Measurements from ENCODE around the gene KLF18. TPM values are rescaled to one million over a fixed set of nuclear protein-coding genes. Genes with fewer than 3 reads are reported as not detected.

The KLF18 gene
- total and polyA plus RNA-seq, 2 donors (not counting 1 experiment from before 2014, with no cell fraction given) = not detected

DNA sequence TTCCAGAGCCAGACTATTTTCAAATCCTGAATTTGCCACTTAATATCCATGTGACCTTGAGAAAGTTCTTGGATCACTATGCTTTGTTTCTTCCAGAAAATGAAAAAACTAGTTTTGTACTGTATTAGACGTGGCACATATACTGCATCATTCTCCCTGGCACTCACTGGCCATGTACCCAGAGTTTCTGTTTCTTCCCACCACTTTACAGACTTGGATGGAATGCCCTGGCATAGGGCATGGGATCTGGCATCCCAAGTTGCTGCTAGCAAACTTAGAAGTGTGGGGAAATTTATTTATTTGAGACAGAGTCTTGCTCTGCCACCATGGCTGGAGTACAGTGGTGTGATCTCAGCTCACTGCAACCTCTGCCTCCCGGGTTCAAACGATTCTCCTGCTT, 10.0 kb downstream of the KLF18 start:
- POLR2A ChIA-PET = no interaction called here
- no peak overlapping the region for H2AFZ ChIP-seq (ENCODE audit: insufficient read depth, low read depth, low read length, poor library complexity, severe bottlenecking)
- H3K4me2 ChIP-seq (replicated peaks; ENCODE audit: low read depth, low read length, poor library complexity, severe bottlenecking) = no peak overlapping the region
- intact Hi-C loops (cut with micrococcal nuclease) = no loop called here
- WGBS (ENCODE audit: insufficient coverage) = 80% methylated on average over 1 of the region's 3 CpGs
- peaks cover 0 to 6% (median 0%) of the 10 kb centered on the region in 4 experiments for H3K27me3 ChIP-seq (replicated peaks in 1 of 4; ENCODE audit: control extremely low read depth in 1 of 4, control insufficient read depth in 3 of 4, insufficient read depth in 4 of 4, low read length in 3 of 4)
- Mint-ChIP-seq H3K27me3 (peaks cover 34% of the 10 kb centered on the region), H3K9me3 (ENCODE audit: insufficient read depth) (no peaks in the 10 kb centered on the region), H3K27ac (no peak overlapping the region), H3K4me3 (no peak overlapping the region), H3K4me1 (no peaks in the 10 kb centered on the region)
- no peaks in the 10 kb centered on the region for H3K9me3 ChIP-seq (ENCODE audit: control extremely low read depth in 1 of 3, control insufficient read depth in 2 of 3, insufficient read depth in 1 of 3, low read length in 2 of 3)
- ATAC-seq (ENCODE audit: low read depth) (no peak), DNase-seq (no peak)
- no peaks in the 10 kb centered on the region for H3K79me2 ChIP-seq (ENCODE audit: control insufficient read depth, insufficient read depth, low read length)
- no peaks in the 10 kb centered on the region for H3K36me3 ChIP-seq (replicated peaks in 1 of 2; ENCODE audit: control extremely low read depth in 1 of 2, control insufficient read depth in 1 of 2, extremely low read depth in 1 of 2, insufficient read depth in 2 of 2, low read length in 1 of 2)
- H3K27ac ChIP-seq (ENCODE audit: low read length in 2 of 2) = no peak overlapping the region
- H3K9ac ChIP-seq (ENCODE audit: low read length) = no peak overlapping the region
- H4K20me1 ChIP-seq (ENCODE audit: control insufficient read depth, insufficient read depth, low read length, poor library complexity, severe bottlenecking) = no peaks in the 10 kb centered on the region
- H3K4me3 ChIP-seq (ENCODE audit: control extremely low read depth in 1 of 5, extremely low read depth in 1 of 5, insufficient read depth in 1 of 5, low read depth in 2 of 5, low read length in 4 of 5) = no peak overlapping the region
- TF ChIP-seq, protein P1, sequence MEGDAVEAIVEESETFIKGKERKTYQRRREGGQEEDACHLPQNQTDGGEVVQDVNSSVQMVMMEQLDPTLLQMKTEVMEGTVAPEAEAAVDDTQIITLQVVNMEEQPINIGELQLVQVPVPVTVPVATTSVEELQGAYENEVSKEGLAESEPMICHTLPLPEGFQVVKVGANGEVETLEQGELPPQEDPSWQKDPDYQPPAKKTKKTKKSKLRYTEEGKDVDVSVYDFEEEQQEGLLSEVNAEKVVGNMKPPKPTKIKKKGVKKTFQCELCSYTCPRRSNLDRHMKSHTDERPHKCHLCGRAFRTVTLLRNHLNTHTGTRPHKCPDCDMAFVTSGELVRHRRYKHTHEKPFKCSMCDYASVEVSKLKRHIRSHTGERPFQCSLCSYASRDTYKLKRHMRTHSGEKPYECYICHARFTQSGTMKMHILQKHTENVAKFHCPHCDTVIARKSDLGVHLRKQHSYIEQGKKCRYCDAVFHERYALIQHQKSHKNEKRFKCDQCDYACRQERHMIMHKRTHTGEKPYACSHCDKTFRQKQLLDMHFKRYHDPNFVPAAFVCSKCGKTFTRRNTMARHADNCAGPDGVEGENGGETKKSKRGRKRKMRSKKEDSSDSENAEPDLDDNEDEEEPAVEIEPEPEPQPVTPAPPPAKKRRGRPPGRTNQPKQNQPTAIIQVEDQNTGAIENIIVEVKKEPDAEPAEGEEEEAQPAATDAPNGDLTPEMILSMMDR (IDR thresholded peaks at IDR 0.05) = no peak
- TF ChIP-seq EZH2 (IDR thresholded peaks at IDR 0.05; ENCODE audit: borderline replicate concordance, insufficient read depth, low read depth, low read length, poor library complexity, severe bottlenecking) = no peak
- CTCF ChIA-PET = no interaction called here
- no peaks in the 10 kb centered on the region for H3K4me1 ChIP-seq (ENCODE audit: control insufficient read depth in 2 of 2, insufficient read depth in 2 of 2, low read length in 2 of 2)

DNA sequence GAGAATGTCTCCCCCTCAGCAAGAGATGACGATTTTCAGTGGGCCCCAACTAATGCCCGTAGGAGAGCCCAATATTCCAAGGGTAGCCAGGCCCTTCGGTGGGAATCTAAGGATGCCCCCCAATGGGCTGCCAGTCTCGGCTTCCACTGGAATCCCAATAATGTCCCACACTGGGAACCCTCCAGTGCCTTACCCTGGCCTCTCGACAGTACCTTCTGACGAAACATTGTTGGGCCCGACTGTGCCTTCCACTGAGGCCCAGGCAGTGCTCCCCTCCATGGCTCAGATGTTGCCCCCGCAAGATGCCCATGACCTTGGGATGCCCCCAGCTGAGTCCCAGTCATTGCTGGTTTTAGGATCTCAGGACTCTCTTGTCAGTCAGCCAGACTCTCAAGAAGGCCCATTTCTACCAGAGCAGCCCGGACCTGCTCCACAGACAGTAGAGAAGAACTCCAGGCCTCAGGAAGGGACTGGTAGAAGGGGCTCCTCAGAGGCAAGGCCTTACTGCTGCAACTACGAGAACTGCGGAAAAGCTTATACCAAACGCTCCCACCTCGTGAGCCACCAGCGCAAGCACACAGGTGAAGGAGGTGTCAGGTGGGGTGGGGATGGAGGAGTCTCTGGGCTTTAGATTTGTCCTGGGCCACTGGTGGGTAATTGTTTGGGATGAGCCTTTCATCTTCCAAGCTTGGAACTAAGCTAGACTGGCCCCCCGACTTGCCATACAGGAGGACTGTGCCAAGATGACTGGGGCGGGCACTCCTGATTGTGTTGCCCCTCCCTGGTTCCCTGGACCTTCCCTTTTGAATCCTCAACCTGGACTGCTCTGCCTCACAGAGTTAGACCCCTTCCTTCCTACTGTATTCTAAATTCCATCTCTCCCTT, 11.6 kb downstream of the KLF18 start:
- ATAC-seq (ENCODE audit: low read depth) (no peak), DNase-seq (no peak)
- no peaks in the 10 kb centered on the region for H3K9me3 ChIP-seq (ENCODE audit: control extremely low read depth in 1 of 3, control insufficient read depth in 2 of 3, insufficient read depth in 1 of 3, low read length in 2 of 3)
- CTCF ChIA-PET = no interaction called here
- no peak overlapping the region for H2AFZ ChIP-seq (ENCODE audit: insufficient read depth, low read depth, low read length, poor library complexity, severe bottlenecking)
- Mint-ChIP-seq H3K27me3 (peaks cover 36% of the 10 kb centered on the region), H3K4me3 (no peak overlapping the region), H3K27ac (no peak overlapping the region), H3K9me3 (ENCODE audit: insufficient read depth) (no peaks in the 10 kb centered on the region), H3K4me1 (no peaks in the 10 kb centered on the region)
- H4K20me1 ChIP-seq (ENCODE audit: control insufficient read depth, insufficient read depth, low read length, poor library complexity, severe bottlenecking) = no peaks in the 10 kb centered on the region
- no peak for TF ChIP-seq EZH2 (IDR thresholded peaks at IDR 0.05; ENCODE audit: borderline replicate concordance, insufficient read depth, low read depth, low read length, poor library complexity, severe bottlenecking)
- H3K4me3 ChIP-seq (ENCODE audit: control extremely low read depth in 1 of 5, extremely low read depth in 1 of 5, insufficient read depth in 1 of 5, low read depth in 2 of 5, low read length in 4 of 5) = no peak overlapping the region
- no peaks in the 10 kb centered on the region for H3K4me1 ChIP-seq (ENCODE audit: control insufficient read depth in 2 of 2, insufficient read depth in 2 of 2, low read length in 2 of 2)
- peaks cover 0 to 6% (median 0%) of the 10 kb centered on the region in 4 experiments for H3K27me3 ChIP-seq (replicated peaks in 1 of 4; ENCODE audit: control extremely low read depth in 1 of 4, control insufficient read depth in 3 of 4, insufficient read depth in 4 of 4, low read length in 3 of 4)
- POLR2A ChIA-PET = no interaction called here
- no peak overlapping the region for H3K4me2 ChIP-seq (replicated peaks; ENCODE audit: low read depth, low read length, poor library complexity, severe bottlenecking)
- no peaks in the 10 kb centered on the region for H3K79me2 ChIP-seq (ENCODE audit: control insufficient read depth, insufficient read depth, low read length)
- H3K27ac ChIP-seq (ENCODE audit: low read length in 2 of 2) = no peak overlapping the region
- WGBS (ENCODE audit: insufficient coverage) = 97% methylated on average over 16 of the region's 16 CpGs
- H3K36me3 ChIP-seq (replicated peaks in 1 of 2; ENCODE audit: control extremely low read depth in 1 of 2, control insufficient read depth in 1 of 2, extremely low read depth in 1 of 2, insufficient read depth in 2 of 2, low read length in 1 of 2) = no peaks in the 10 kb centered on the region
- intact Hi-C loops (cut with micrococcal nuclease) = no loop called here
- no peak overlapping the region for H3K9ac ChIP-seq (ENCODE audit: low read length)
